GM10248 (cell line): ENCODE measurements around the gene MAML3.

Experiments used
- CTCF ChIA-PET: fragments of 300-600 bp; sonication (Branson Sonifier 250); formaldehyde crosslinking; extraction: SDS; loops from one replicate; lab custom pipeline; 2021; ENCODE audit warnings: antibody characterized with exemption; lab: Yijun Ruan, JAX
- POLR2A ChIA-PET: fragments of 350-650 bp; sonication (Branson Sonifier 250); formaldehyde crosslinking; extraction: SDS; loops from one replicate; lab custom pipeline; 2020; ENCODE audit warnings: antibody characterized with exemption; lab: Yijun Ruan, JAX
- DNase-seq: peaks from one replicate; pipeline ENCODE4 v3.0.0; 2012; ENCODE audit errors: extremely low spot score
- TF ChIP-seq, protein P1 (sequence below): IDR thresholded peaks from 2 replicates; pipeline ENCODE4 v1.5.1; 2012; ENCODE audit warnings: mild to moderate bottlenecking, low read depth; ENCODE audit errors: extremely low read depth, missing control alignments, control extremely low read depth

Gene MAML3

DNA sequence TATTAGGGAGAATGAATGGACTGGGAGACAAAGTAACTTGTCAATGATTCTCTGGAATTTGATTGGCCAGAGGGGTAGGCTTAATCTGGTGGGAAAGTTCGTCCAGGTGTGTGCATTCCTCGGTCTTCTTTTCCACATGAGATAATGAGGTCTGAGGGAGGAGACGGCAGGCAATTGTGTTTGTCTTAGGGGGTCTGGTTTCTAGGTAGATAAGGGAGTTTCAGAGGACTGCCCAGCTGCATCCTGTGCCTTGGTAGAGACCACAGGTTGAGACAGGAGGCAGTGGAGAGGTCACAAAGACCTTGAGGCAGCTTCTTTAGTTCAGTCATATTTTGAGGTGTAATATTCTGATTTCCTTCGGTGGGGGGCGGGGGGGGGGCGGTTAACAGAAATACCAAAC, 484.1 kb downstream of the MAML3 start:
- CTCF ChIA-PET, result interaction anchor here (14.3 kb wide), 1 partner anchor 14 kb away, joined by 176 read pairs; no protein-coding TSS in a partner anchor
- TF ChIP-seq, protein P1, sequence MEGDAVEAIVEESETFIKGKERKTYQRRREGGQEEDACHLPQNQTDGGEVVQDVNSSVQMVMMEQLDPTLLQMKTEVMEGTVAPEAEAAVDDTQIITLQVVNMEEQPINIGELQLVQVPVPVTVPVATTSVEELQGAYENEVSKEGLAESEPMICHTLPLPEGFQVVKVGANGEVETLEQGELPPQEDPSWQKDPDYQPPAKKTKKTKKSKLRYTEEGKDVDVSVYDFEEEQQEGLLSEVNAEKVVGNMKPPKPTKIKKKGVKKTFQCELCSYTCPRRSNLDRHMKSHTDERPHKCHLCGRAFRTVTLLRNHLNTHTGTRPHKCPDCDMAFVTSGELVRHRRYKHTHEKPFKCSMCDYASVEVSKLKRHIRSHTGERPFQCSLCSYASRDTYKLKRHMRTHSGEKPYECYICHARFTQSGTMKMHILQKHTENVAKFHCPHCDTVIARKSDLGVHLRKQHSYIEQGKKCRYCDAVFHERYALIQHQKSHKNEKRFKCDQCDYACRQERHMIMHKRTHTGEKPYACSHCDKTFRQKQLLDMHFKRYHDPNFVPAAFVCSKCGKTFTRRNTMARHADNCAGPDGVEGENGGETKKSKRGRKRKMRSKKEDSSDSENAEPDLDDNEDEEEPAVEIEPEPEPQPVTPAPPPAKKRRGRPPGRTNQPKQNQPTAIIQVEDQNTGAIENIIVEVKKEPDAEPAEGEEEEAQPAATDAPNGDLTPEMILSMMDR, result no peak
- DNase-seq, result no peak
- POLR2A ChIA-PET, result no interaction called here

DNA sequence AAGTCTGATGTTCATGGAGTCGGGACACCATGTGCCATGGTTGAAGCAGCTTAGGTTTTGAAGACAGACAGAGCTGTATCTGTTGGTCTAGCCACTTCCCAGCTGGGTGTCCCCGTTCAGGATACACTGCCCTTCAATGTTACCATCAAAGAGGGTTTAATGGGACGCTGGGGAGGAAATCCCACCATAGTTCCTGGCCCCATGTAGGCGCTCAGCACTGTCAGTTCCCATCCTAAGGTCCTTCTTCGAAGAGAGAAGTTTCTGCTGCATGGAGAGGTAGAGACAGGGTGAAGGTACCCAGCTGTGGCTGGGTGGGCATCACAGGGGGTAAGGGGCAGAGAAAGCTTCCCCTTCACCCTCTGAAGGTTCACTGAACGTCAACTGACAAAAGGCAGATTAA, 484.6 kb downstream of the MAML3 start:
- ChIA-PET CTCF (interaction anchor here (14.3 kb wide), 1 partner anchor 14 kb away, joined by 176 read pairs; no protein-coding TSS in a partner anchor), POLR2A (no interaction called here)
- TF ChIP-seq, protein P1, result no peak
- DNase-seq, result no peak

DNA sequence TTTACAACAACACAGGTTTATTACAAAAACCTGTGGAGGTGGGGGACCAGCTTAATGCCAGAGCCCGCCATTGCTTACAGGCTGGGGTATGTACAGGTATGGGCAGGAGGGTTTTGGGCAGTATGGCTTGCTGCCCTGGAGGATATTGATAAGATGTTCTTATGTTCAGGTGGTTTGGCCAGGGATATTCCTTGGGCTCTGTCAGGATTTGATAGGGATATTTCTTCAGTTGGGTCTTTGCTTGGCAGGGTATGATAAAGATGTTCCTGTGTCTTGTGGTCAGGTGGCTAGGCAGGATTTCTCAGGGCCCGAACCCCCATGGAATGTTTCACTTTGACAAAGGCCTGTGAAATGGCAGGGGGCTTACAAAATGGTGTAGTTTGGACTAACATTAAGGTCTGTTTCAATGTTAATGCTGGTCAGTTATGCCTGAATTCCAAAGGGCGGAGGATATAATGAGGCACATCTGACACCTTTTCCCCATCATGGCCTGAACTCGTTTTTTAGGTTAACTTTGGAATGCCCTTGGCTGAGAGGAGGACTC, 485.3 kb downstream of the MAML3 start:
- DNase-seq, result no peak
- CTCF ChIA-PET, result interaction anchor here (14.3 kb wide), 1 partner anchor 13 kb away, joined by 176 read pairs; no protein-coding TSS in a partner anchor
- POLR2A ChIA-PET, result no interaction called here
- TF ChIP-seq, protein P1, result no peak

DNA sequence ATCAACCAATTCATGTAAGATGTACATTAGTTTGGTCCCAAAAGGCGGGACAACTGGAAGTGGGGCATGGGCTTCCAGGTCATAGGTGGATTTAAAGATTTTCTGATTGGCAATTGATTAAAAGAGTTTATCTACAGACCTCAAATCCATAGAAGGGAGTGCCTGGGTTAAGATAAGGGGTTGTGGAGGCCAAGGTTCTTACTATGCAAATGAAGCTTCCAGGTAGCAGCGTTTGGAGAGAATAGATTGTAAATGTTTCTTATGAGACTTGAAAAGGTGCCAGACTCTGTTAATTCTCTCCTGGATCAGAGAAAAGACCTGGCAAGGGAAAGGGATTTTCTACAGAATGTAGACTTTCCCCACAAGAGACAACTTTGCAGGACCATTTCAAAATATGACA, 485.9 kb downstream of the MAML3 start:
- no peak for DNase-seq
- CTCF ChIA-PET, result interaction anchor here (14.3 kb wide), 1 partner anchor 12 kb away, joined by 176 read pairs; no protein-coding TSS in a partner anchor
- TF ChIP-seq, protein P1, result no peak
- POLR2A ChIA-PET, result no interaction called here
